HG02571 (cell line): Measurements from ENCODE around the gene SLC39A3.

Source experiments
- ATAC-seq: cut with Tn5 transposase; IDR thresholded peaks from one replicate; pipeline ENCODE4 v1.9.1; 2021; ENCODE audit warnings: mild to moderate bottlenecking, moderate library complexity; ENCODE audit not compliant: unreplicated experiment

SLC39A3 gene

GRCh38 chr19:2768365-2769132 is 28.7 kb upstream of the SLC39A3 start:
- no peak for ATAC-seq

- ATAC-seq = no peak
These were observed 27.9 kb upstream of the SLC39A3 start for GRCh38 chr19:2767688-2768087.

GRCh38 chr19:2766594-2767372 is 27.0 kb upstream of the SLC39A3 start:
- no peak for ATAC-seq

- ATAC-seq = no peak
These were observed 25.6 kb upstream of the SLC39A3 start for GRCh38 chr19:2765376-2765775.

- no peak for ATAC-seq
These were observed 25.1 kb upstream of the SLC39A3 start for GRCh38 chr19:2764945-2765344.

- no peak for ATAC-seq
These were observed 23.9 kb upstream of the SLC39A3 start for GRCh38 chr19:2763687-2764086.

GRCh38 chr19:2762783-2763496 is 23.1 kb upstream of the SLC39A3 start:
- no peak for ATAC-seq

GRCh38 chr19:2761876-2762782 is 22.3 kb upstream of the SLC39A3 start:
- no peak for ATAC-seq

GRCh38 chr19:2761309-2761677 is 21.5 kb upstream of the SLC39A3 start:
- no peak for ATAC-seq

GRCh38 chr19:2759965-2760364 is 20.1 kb upstream of the SLC39A3 start:
- no peak for ATAC-seq

GRCh38 chr19:2759362-2759761 is 19.5 kb upstream of the SLC39A3 start:
- no peak for ATAC-seq

GRCh38 chr19:2758601-2759313 is 18.9 kb upstream of the SLC39A3 start:
- ATAC-seq = no peak

GRCh38 chr19:2756921-2757881 is 17.4 kb upstream of the SLC39A3 start:
- ATAC-seq = no peak

- ATAC-seq = no peak
These were observed 16.7 kb upstream of the SLC39A3 start for GRCh38 chr19:2756477-2756876.

GRCh38 chr19:2755811-2756210 is 16.0 kb upstream of the SLC39A3 start:
- no peak for ATAC-seq

GRCh38 chr19:2755448-2755705 is 15.6 kb upstream of the SLC39A3 start:
- ATAC-seq = no peak

- ATAC-seq = no peak
These were observed 15.0 kb upstream of the SLC39A3 start for GRCh38 chr19:2754659-2755447.

- ATAC-seq = no peak
These were observed 11.6 kb upstream of the SLC39A3 start for GRCh38 chr19:2751438-2751830.
